ENCODE measurements around the gene AQR. TPM values are rescaled to one million over a fixed set of nuclear protein-coding genes. Genes with fewer than 3 reads are reported as not detected.

AQR gene
- total and polyA plus RNA-seq, 10 of the 15 experiments (the other 5 are each of a cell fraction or from before 2014, with no cell fraction given) = 18.2 to 53.5 (median 32.6) TPM

DNA sequence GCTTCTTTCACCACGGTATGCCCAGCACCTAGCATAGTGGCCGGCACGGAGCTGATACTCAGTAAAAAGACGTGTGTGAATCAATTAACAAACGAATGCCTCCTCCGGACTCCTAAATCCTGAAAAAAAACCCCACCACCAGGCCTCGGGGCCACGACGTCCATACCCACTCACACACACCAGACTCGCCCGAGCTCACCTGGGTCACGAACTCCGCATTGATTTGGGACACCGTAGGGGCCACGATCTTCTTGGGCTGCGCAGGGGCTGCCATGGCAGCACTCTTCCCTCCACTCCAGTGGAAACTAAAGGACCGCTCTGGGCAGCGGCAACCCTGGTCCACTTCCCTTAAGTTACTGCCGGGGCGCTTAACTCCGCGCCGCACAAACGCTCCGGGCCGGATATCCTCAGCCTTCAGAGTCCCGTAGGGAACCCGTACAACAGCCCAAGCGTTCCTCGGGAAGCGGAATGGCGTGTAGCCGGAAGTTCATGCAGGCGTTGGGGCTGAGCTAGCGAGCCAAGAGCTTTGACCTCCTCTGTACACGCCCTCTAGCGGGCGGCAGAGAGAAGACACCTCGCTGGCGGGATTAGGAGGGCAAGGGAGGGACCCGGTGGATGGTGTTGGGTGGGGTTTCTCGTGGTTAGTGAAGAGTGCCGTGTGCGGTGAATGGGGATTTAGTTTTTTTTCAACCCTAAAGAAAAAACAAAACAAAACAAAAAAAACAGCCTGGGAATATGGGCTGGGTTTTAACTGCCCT lies at the start of gene AQR (continued):
- TF ChIP-seq MEF2B (IDR thresholded peaks at IDR 0.05; ENCODE audit: partially characterized antibody, poor library complexity, severe bottlenecking) (peak; percentile 23), JUNB (IDR thresholded peaks at IDR 0.05) (no peak; the same call in 1 of the 2 replicates), WRNIP1 (IDR thresholded peaks at IDR 0.05; ENCODE audit: borderline replicate concordance, low read depth, low read length) (peak; percentile 27; the same call in 1 of the 2 replicates), NR2C2 (IDR thresholded peaks at IDR 0.05; ENCODE audit: borderline replicate concordance, control insufficient read depth, insufficient read length, low read depth) (no peak), PML (IDR thresholded peaks at IDR 0.05; ENCODE audit: low read length) (peak; percentile 97), TCF3 (IDR thresholded peaks at IDR 0.05; ENCODE audit: borderline replicate concordance, insufficient read depth, low read depth, low read length) (no peak), PAX8 (IDR thresholded peaks at IDR 0.05) (no peak), HDAC6 (IDR thresholded peaks at IDR 0.05; ENCODE audit: unreplicated experiment) (no peak), SPI1 (IDR thresholded peaks at IDR 0.05; ENCODE audit: borderline replicate concordance, insufficient read depth, low read depth, low read length) (peak; percentile 53), CREM (IDR thresholded peaks at IDR 0.05; ENCODE audit: low read depth) (peak; percentile 97), RBBP5 (conservative IDR thresholded peaks at IDR 0.05) (0 out of 2 replicates have a peak, but pooled peaks have one; percentile 55), EED (IDR thresholded peaks at IDR 0.05; ENCODE audit: low read depth) (peak; percentile 69), GABPA (IDR thresholded peaks at IDR 0.05; ENCODE audit: low read depth) (peak; percentile 100), NFYB (IDR thresholded peaks at IDR 0.05; ENCODE audit: insufficient read depth, low read depth, low read length) (no peak), HCFC1 (IDR thresholded peaks at IDR 0.05; ENCODE audit: low read length) (peak; percentile 91), CHD2 (IDR thresholded peaks at IDR 0.05; ENCODE audit: borderline replicate concordance, low read depth, low read length) (peak; percentile 64)
- TF ChIP-seq, protein P1, sequence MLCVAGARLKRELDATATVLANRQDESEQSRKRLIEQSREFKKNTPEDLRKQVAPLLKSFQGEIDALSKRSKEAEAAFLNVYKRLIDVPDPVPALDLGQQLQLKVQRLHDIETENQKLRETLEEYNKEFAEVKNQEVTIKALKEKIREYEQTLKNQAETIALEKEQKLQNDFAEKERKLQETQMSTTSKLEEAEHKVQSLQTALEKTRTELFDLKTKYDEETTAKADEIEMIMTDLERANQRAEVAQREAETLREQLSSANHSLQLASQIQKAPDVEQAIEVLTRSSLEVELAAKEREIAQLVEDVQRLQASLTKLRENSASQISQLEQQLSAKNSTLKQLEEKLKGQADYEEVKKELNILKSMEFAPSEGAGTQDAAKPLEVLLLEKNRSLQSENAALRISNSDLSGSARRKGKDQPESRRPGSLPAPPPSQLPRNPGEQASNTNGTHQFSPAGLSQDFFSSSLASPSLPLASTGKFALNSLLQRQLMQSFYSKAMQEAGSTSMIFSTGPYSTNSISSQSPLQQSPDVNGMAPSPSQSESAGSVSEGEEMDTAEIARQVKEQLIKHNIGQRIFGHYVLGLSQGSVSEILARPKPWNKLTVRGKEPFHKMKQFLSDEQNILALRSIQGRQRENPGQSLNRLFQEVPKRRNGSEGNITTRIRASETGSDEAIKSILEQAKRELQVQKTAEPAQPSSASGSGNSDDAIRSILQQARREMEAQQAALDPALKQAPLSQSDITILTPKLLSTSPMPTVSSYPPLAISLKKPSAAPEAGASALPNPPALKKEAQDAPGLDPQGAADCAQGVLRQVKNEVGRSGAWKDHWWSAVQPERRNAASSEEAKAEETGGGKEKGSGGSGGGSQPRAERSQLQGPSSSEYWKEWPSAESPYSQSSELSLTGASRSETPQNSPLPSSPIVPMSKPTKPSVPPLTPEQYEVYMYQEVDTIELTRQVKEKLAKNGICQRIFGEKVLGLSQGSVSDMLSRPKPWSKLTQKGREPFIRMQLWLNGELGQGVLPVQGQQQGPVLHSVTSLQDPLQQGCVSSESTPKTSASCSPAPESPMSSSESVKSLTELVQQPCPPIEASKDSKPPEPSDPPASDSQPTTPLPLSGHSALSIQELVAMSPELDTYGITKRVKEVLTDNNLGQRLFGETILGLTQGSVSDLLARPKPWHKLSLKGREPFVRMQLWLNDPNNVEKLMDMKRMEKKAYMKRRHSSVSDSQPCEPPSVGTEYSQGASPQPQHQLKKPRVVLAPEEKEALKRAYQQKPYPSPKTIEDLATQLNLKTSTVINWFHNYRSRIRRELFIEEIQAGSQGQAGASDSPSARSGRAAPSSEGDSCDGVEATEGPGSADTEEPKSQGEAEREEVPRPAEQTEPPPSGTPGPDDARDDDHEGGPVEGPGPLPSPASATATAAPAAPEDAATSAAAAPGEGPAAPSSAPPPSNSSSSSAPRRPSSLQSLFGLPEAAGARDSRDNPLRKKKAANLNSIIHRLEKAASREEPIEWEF (IDR thresholded peaks at IDR 0.05; ENCODE audit: insufficient replicate concordance, low read depth, low read length) = no peak
- TF ChIP-seq, protein P2, sequence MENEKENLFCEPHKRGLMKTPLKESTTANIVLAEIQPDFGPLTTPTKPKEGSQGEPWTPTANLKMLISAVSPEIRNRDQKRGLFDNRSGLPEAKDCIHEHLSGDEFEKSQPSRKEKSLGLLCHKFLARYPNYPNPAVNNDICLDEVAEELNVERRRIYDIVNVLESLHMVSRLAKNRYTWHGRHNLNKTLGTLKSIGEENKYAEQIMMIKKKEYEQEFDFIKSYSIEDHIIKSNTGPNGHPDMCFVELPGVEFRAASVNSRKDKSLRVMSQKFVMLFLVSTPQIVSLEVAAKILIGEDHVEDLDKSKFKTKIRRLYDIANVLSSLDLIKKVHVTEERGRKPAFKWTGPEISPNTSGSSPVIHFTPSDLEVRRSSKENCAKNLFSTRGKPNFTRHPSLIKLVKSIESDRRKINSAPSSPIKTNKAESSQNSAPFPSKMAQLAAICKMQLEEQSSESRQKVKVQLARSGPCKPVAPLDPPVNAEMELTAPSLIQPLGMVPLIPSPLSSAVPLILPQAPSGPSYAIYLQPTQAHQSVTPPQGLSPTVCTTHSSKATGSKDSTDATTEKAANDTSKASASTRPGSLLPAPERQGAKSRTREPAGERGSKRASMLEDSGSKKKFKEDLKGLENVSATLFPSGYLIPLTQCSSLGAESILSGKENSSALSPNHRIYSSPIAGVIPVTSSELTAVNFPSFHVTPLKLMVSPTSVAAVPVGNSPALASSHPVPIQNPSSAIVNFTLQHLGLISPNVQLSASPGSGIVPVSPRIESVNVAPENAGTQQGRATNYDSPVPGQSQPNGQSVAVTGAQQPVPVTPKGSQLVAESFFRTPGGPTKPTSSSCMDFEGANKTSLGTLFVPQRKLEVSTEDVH (IDR thresholded peaks at IDR 0.05; ENCODE audit: low read depth, partially characterized antibody) = peak; percentile 97
- TF ChIP-seq, protein P3, sequence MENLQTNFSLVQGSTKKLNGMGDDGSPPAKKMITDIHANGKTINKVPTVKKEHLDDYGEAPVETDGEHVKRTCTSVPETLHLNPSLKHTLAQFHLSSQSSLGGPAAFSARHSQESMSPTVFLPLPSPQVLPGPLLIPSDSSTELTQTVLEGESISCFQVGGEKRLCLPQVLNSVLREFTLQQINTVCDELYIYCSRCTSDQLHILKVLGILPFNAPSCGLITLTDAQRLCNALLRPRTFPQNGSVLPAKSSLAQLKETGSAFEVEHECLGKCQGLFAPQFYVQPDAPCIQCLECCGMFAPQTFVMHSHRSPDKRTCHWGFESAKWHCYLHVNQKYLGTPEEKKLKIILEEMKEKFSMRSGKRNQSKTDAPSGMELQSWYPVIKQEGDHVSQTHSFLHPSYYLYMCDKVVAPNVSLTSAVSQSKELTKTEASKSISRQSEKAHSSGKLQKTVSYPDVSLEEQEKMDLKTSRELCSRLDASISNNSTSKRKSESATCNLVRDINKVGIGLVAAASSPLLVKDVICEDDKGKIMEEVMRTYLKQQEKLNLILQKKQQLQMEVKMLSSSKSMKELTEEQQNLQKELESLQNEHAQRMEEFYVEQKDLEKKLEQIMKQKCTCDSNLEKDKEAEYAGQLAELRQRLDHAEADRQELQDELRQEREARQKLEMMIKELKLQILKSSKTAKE (IDR thresholded peaks at IDR 0.05; ENCODE audit: low read depth, poor library complexity, severe bottlenecking) = peak; percentile 45

Measured in GM12878 (cell line).